Endodermal cell (in vitro differentiated cells): ENCODE results near the gene DEPDC7. TPM values are rescaled to one million over a fixed set of nuclear protein-coding genes. Genes with fewer than 3 reads are reported as not detected.

Experiments used
- DNase-seq: peaks from one replicate; pipeline ENCODE4 v3.0.0-alpha.2; 2017
- H3K27ac ChIP-seq: 2 replicates; pipeline ENCODE4 v1.5.1; 2013; ENCODE audit warnings: mild to moderate bottlenecking, low read depth, low read length, moderate library complexity
- H3K27me3 ChIP-seq: 2 replicates; pipeline ENCODE4 v1.6.1; 2013; ENCODE audit warnings: mild to moderate bottlenecking, low read length, moderate library complexity; ENCODE audit not compliant: insufficient read depth, control insufficient read depth, poor library complexity, severe bottlenecking
- H3K36me3 ChIP-seq: 2 replicates; pipeline ENCODE4 v1.7.0; 2013; ENCODE audit warnings: mild to moderate bottlenecking, low read length, moderate library complexity; ENCODE audit not compliant: control insufficient read depth, insufficient read depth
- H3K4me1 ChIP-seq: one replicate; pipeline ENCODE4 v1.7.0; 2013; ENCODE audit warnings: low read length; ENCODE audit not compliant: control insufficient read depth, insufficient read depth
- H3K4me3 ChIP-seq: 2 replicates; pipeline ENCODE4 v1.5.1; 2013; ENCODE audit warnings: mild to moderate bottlenecking, low read length, moderate library complexity
- H3K9ac ChIP-seq: 2 replicates; pipeline ENCODE4 v1.6.1; 2013; ENCODE audit warnings: mild to moderate bottlenecking, low read length, moderate library complexity; ENCODE audit not compliant: poor library complexity, severe bottlenecking; ENCODE audit errors: extremely low read depth
- H3K9me3 ChIP-seq: 2 replicates; pipeline ENCODE4 v1.6.1; 2013; ENCODE audit warnings: mild to moderate bottlenecking, low read length, moderate library complexity; ENCODE audit not compliant: control insufficient read depth
- H3K27ac Mint-ChIP-seq: 2 replicates; pipeline ENCODE4 v1.8.0; 2020; ENCODE audit warnings: mixed read lengths
- H3K27me3 Mint-ChIP-seq: 2 replicates; pipeline ENCODE4 v1.8.0; 2021; ENCODE audit warnings: mild to moderate bottlenecking, mixed read lengths; ENCODE audit not compliant: insufficient read depth
- H3K36me3 Mint-ChIP-seq: 2 replicates; pipeline ENCODE4 v1.8.0; 2020; ENCODE audit warnings: low read depth, mixed read lengths
- H3K4me1 Mint-ChIP-seq: 2 replicates; pipeline ENCODE4 v1.8.0; 2020; ENCODE audit warnings: mixed read lengths
- H3K4me3 Mint-ChIP-seq: 2 replicates; pipeline ENCODE4 v1.8.0; 2020; ENCODE audit warnings: mild to moderate bottlenecking, moderate library complexity, mixed read lengths
- H3K9me3 Mint-ChIP-seq: 2 replicates; pipeline ENCODE4 v1.8.0; 2020; ENCODE audit warnings: mild to moderate bottlenecking, mixed read lengths
- CTCF ChIP-seq: fragments of 200-600 bp; sonication (generic); conservative IDR thresholded peaks from 2 replicates; pipeline ENCODE4 v1.5.0; 2021; ENCODE audit warnings: antibody characterized with exemption, mild to moderate bottlenecking
- WGBS, 2 experiments: methylation state at CpG; one replicate each; pipeline versions ENCODE4 v1.1.5 to v1.1.7; 2013; ENCODE audit warnings: missing lambda C conversion rate in 2 of 2, mixed read lengths in 1 of 2; ENCODE audit not compliant: insufficient coverage in 1 of 2, insufficient read length in 1 of 2; 5-methylcytosine and 5-hydroxymethylcytosine counted together
- total RNA-seq, 2 donors: library from RNA; stranded (reverse); fragmentation: NEBNext Ultra II Directional in 1 of 2; extraction: Animal tissue kit (Norgen Biotek cat#: 25700) in 1 of 2; gene quantifications; 2 replicates in 1 of 2; 3 replicates in 1 of 2; pipeline ENCODE4 v1.2.1, GENCODE V29; 2021

DEPDC7 gene
- total RNA-seq, 2 donors from 2014 or later: 7.7 to 11.4 TPM

- H3K9ac ChIP-seq: no peak overlapping the region
- TF ChIP-seq CTCF: no peak
- H3K4me1 Mint-ChIP-seq: peaks cover 9% of the 10 kb centered on the region
- 66 to 97% methylated on average over 3 to 4 of the region's 4 CpGs for WGBS, 2 experiments
- no peaks in the 10 kb centered on the region for H3K9me3 Mint-ChIP-seq
- H3K4me1 ChIP-seq: no peaks in the 10 kb centered on the region
- H3K4me3 Mint-ChIP-seq: no peak overlapping the region
- H3K9me3 ChIP-seq: no peaks in the 10 kb centered on the region
- no peak for DNase-seq
- no peak overlapping the region for H3K4me3 ChIP-seq
- H3K27ac Mint-ChIP-seq: no peak overlapping the region
- H3K27me3 ChIP-seq: no peaks in the 10 kb centered on the region
- no peaks in the 10 kb centered on the region for H3K27me3 Mint-ChIP-seq
- H3K36me3 ChIP-seq: peaks cover 11% of the 10 kb centered on the region
- no peak overlapping the region for H3K27ac ChIP-seq
- H3K36me3 Mint-ChIP-seq: peaks cover 11% of the 10 kb centered on the region
These were observed 17.8 kb downstream of the DEPDC7 start for GRCh38 chr11:33033493-33033892.

GRCh38 chr11:33035011-33035410, 19.3 kb downstream of the DEPDC7 start:
- Mint-ChIP-seq H3K4me3 (no peak overlapping the region), H3K9me3 (no peaks in the 10 kb centered on the region), H3K27me3 (no peaks in the 10 kb centered on the region), H3K27ac (no peak overlapping the region), H3K4me1 (peaks cover 5% of the 10 kb centered on the region), H3K36me3 (peaks cover 11% of the 10 kb centered on the region)
- DNase-seq: no peak
- Histone ChIP-seq H3K9ac (no peak overlapping the region), H3K27me3 (no peaks in the 10 kb centered on the region), H3K4me1 (no peaks in the 10 kb centered on the region), H3K36me3 (peaks cover 11% of the 10 kb centered on the region), H3K27ac (no peak overlapping the region), H3K4me3 (no peak overlapping the region), H3K9me3 (no peaks in the 10 kb centered on the region)
- no peak for TF ChIP-seq CTCF
- 95 to 100% methylated on average over 1 of the region's 1 CpG for WGBS, 2 experiments

GRCh38 chr11:33039274-33040032, 23.8 kb downstream of the DEPDC7 start, which contains the start of gene TCP11L1:
Gene TCP11L1, plus strand, starts transcription at chr11:33039572. Its CDS starts 4,202 bp downstream, at chr11:33043774.
- Mint-ChIP-seq H3K9me3 (peaks cover 6% of the 10 kb centered on the region), H3K4me1 (peaks cover 30% of the 10 kb centered on the region), H3K27ac (peak within 1 kb of the TSS; percentile 96), H3K36me3 (peaks cover 26% of the 10 kb centered on the region), H3K27me3 (no peaks in the 10 kb centered on the region), H3K4me3 (peak within 1 kb of the TSS; percentile 79)
- H3K9ac ChIP-seq: peak within 1 kb of the TSS; percentile 76
- no peaks in the 10 kb centered on the region for H3K27me3 ChIP-seq
- H3K27ac ChIP-seq: peak within 1 kb of the TSS; percentile 87
- peaks cover 16% of the 10 kb centered on the region for H3K36me3 ChIP-seq
- no peak for TF ChIP-seq CTCF
- H3K4me1 ChIP-seq: no peaks in the 10 kb centered on the region
- WGBS, 2 experiments: 0% methylated on average over 26 to 84 of the region's 84 CpGs
- H3K9me3 ChIP-seq: peaks cover 12% of the 10 kb centered on the region
- H3K4me3 ChIP-seq: peak within 1 kb of the TSS; percentile 92
- peak; percentile 97 for DNase-seq
